Activated T-helper 1 cell treated with anti-CD3 and anti-CD28 coated beads, Interleukin-12 subunit alpha, Interleukin-12 subunit beta, Interleukin-2, Interleukin-4 antibody, amounts not matched to agents 30 ng/mL and 10 ng/mL and 1 ng/mL, durations not matched to agents 14 hours and 24 hours and 36 hours (primary cell): ENCODE results near the gene MED29. TPM values are rescaled to one million over a fixed set of nuclear protein-coding genes. Genes with fewer than 3 reads are reported as not detected.
A peak's percentile ranks its signal among the peaks of the same experiment; 100 is the strongest.

ENCODE experiments used
- DNase-seq: peaks from one replicate; pipeline ENCODE4 v3.0.0; 2021; ENCODE audit warnings: low spot score
- H3K27ac Mint-ChIP-seq: one replicate; pipeline ENCODE4 v1.8.0; 2021; ENCODE audit warnings: mild to moderate bottlenecking, mixed read lengths
- H3K27me3 Mint-ChIP-seq: one replicate; pipeline ENCODE4 v1.8.0; 2022; ENCODE audit warnings: mild to moderate bottlenecking, moderate library complexity, mixed read lengths; ENCODE audit not compliant: insufficient read depth
- H3K36me3 Mint-ChIP-seq: one replicate; pipeline ENCODE4 v1.8.0; 2021; ENCODE audit warnings: low read depth, mixed read lengths
- H3K4me1 Mint-ChIP-seq: one replicate; pipeline ENCODE4 v1.8.0; 2021; ENCODE audit warnings: low read depth, mixed read lengths
- H3K4me3 Mint-ChIP-seq: one replicate; pipeline ENCODE4 v1.8.0; 2021; ENCODE audit warnings: mild to moderate bottlenecking, moderate library complexity, mixed read lengths
- H3K9me3 Mint-ChIP-seq: one replicate; pipeline ENCODE4 v1.8.0; 2021; ENCODE audit warnings: mixed read lengths
- intact Hi-C: fragments of 100-400 bp; cut with micrococcal nuclease; formaldehyde crosslinking; loops from one replicate; pipeline ENCODE4 v1.15.1; 2024
- total RNA-seq: library from RNA; stranded (reverse); gene quantifications from 2 replicates; pipeline ENCODE4 v1.2.3, GENCODE V29; 2022

MED29 gene
- total RNA-seq: 37.5 and 45.8 TPM in 2 replicates

GRCh38 chr19:39390751-39391437, at the start of gene MED29, which contains the start of gene PAF1:
Gene MED29 (plus strand): TSS chr19:39391378. CDS start chr19:39391423, 45 bp downstream.
Gene PAF1 (minus strand): TSS chr19:39391106. CDS start chr19:39390864, 242 bp downstream.
- H3K36me3 Mint-ChIP-seq: peaks cover 45% of the 10 kb centered on the region
- peaks cover 31% of the 10 kb centered on the region for H3K4me1 Mint-ChIP-seq
- peak within 1 kb of the TSS; percentile 98 for H3K4me3 Mint-ChIP-seq
- H3K27me3 Mint-ChIP-seq: no peaks in the 10 kb centered on the region
- peak; percentile 95 for DNase-seq
- intact Hi-C loops: loop anchor here (1.0 to 5.0 kb wide), 9 partner anchors 11 to 581 kb away; partner anchors contain the start of genes PLEKHG2, PSMC4 and SUPT5H
- H3K9me3 Mint-ChIP-seq: no peaks in the 10 kb centered on the region
- peak within 1 kb of the TSS; percentile 93 for H3K27ac Mint-ChIP-seq

- peak within 1 kb of the TSS; percentile 96 for H3K27ac Mint-ChIP-seq
- H3K4me1 Mint-ChIP-seq: peaks cover 73% of the 10 kb centered on the region
- no peaks in the 10 kb centered on the region for H3K27me3 Mint-ChIP-seq
- no peaks in the 10 kb centered on the region for H3K9me3 Mint-ChIP-seq
- intact Hi-C loops: loop anchor here (1.0 to 5.0 kb wide), 7 partner anchors 9 to 490 kb away; partner anchors contain the start of genes EID2B, MED29, PAF1 and PAK4
- peaks cover 26% of the 10 kb centered on the region for H3K36me3 Mint-ChIP-seq
- peak within 1 kb of the TSS; percentile 99 for H3K4me3 Mint-ChIP-seq
- DNase-seq: peak; percentile 99
Observed at GRCh38 chr19:39341719-39342604, 49.2 kb upstream of the MED29 start, which contains the start of gene SAMD4B. Gene SAMD4B (plus strand): TSS chr19:39342421. CDS start chr19:39356894, 14,473 bp downstream.

GRCh38 chr19:39342647-39343305, 48.4 kb upstream of the MED29 start:
- peaks cover 73% of the 10 kb centered on the region for H3K4me1 Mint-ChIP-seq
- peak overlapping the region; percentile 85 for H3K27ac Mint-ChIP-seq
- H3K27me3 Mint-ChIP-seq: no peaks in the 10 kb centered on the region
- peaks cover 27% of the 10 kb centered on the region for H3K36me3 Mint-ChIP-seq
- no peak for DNase-seq
- H3K9me3 Mint-ChIP-seq: no peaks in the 10 kb centered on the region
- peak overlapping the region; percentile 83 for H3K4me3 Mint-ChIP-seq
- intact Hi-C loops: loop anchor here (1.0 to 5.0 kb wide), 4 partner anchors 9 to 490 kb away; partner anchors contain the start of genes PLEKHG2 and SUPT5H

- peaks cover 38% of the 10 kb centered on the region for H3K36me3 Mint-ChIP-seq
- H3K4me1 Mint-ChIP-seq: peaks cover 73% of the 10 kb centered on the region
- no peaks in the 10 kb centered on the region for H3K27me3 Mint-ChIP-seq
- no peak overlapping the region for H3K27ac Mint-ChIP-seq
- no peaks in the 10 kb centered on the region for H3K9me3 Mint-ChIP-seq
- intact Hi-C loops: no loop called here
- DNase-seq: no peak
- no peak overlapping the region for H3K4me3 Mint-ChIP-seq
Observed at GRCh38 chr19:39345956-39346355, 45.2 kb upstream of the MED29 start.

- Mint-ChIP-seq H3K4me1 (peaks cover 79% of the 10 kb centered on the region), H3K36me3 (peaks cover 50% of the 10 kb centered on the region), H3K27ac (no peak overlapping the region), H3K27me3 (no peaks in the 10 kb centered on the region), H3K4me3 (no peak overlapping the region), H3K9me3 (no peaks in the 10 kb centered on the region)
- intact Hi-C loops: no loop called here
- DNase-seq: no peak
Observed at GRCh38 chr19:39347332-39348164, 43.6 kb upstream of the MED29 start.

- no peak overlapping the region for H3K27ac Mint-ChIP-seq
- no peaks in the 10 kb centered on the region for H3K27me3 Mint-ChIP-seq
- H3K9me3 Mint-ChIP-seq: no peaks in the 10 kb centered on the region
- no peak overlapping the region for H3K4me3 Mint-ChIP-seq
- intact Hi-C loops: no loop called here
- DNase-seq: no peak
- peaks cover 65% of the 10 kb centered on the region for H3K4me1 Mint-ChIP-seq
- H3K36me3 Mint-ChIP-seq: peaks cover 46% of the 10 kb centered on the region
Observed at GRCh38 chr19:39349326-39349725, 41.9 kb upstream of the MED29 start.

GRCh38 chr19:39350156-39350555, 41.0 kb upstream of the MED29 start:
- Mint-ChIP-seq H3K4me3 (no peak overlapping the region), H3K27me3 (no peaks in the 10 kb centered on the region), H3K9me3 (no peaks in the 10 kb centered on the region), H3K36me3 (peaks cover 45% of the 10 kb centered on the region), H3K27ac (no peak overlapping the region), H3K4me1 (peaks cover 57% of the 10 kb centered on the region)
- DNase-seq: no peak
- intact Hi-C loops: no loop called here

- H3K27ac Mint-ChIP-seq: peak overlapping the region; percentile 87
- no peaks in the 10 kb centered on the region for H3K27me3 Mint-ChIP-seq
- peaks cover 51% of the 10 kb centered on the region for H3K4me1 Mint-ChIP-seq
- intact Hi-C loops: loop anchor here (1.0 kb wide), 3 partner anchors 9 to 61 kb away; partner anchors contain the start of genes MED29, PAF1, PLEKHG2 and SAMD4B
- peak; percentile 61 for DNase-seq
- H3K9me3 Mint-ChIP-seq: no peaks in the 10 kb centered on the region
- H3K4me3 Mint-ChIP-seq: peak overlapping the region; percentile 32
- H3K36me3 Mint-ChIP-seq: peaks cover 49% of the 10 kb centered on the region
Observed at GRCh38 chr19:39351537-39352064, 39.6 kb upstream of the MED29 start.

GRCh38 chr19:39352381-39353255, 38.6 kb upstream of the MED29 start:
- peaks cover 55% of the 10 kb centered on the region for H3K36me3 Mint-ChIP-seq
- no peaks in the 10 kb centered on the region for H3K9me3 Mint-ChIP-seq
- intact Hi-C loops: no loop called here
- H3K27ac Mint-ChIP-seq: peak overlapping the region; percentile 87
- no peak overlapping the region for H3K4me3 Mint-ChIP-seq
- peaks cover 51% of the 10 kb centered on the region for H3K4me1 Mint-ChIP-seq
- DNase-seq: no peak
- H3K27me3 Mint-ChIP-seq: no peaks in the 10 kb centered on the region

- intact Hi-C loops: no loop called here
- H3K4me3 Mint-ChIP-seq: no peak overlapping the region
- peaks cover 50% of the 10 kb centered on the region for H3K36me3 Mint-ChIP-seq
- H3K4me1 Mint-ChIP-seq: peaks cover 28% of the 10 kb centered on the region
- no peaks in the 10 kb centered on the region for H3K27me3 Mint-ChIP-seq
- no peak for DNase-seq
- H3K9me3 Mint-ChIP-seq: no peaks in the 10 kb centered on the region
- H3K27ac Mint-ChIP-seq: no peak overlapping the region
Observed at GRCh38 chr19:39355253-39355652, 35.9 kb upstream of the MED29 start.

- intact Hi-C loops: no loop called here
- Mint-ChIP-seq H3K36me3 (peaks cover 57% of the 10 kb centered on the region), H3K9me3 (no peaks in the 10 kb centered on the region), H3K4me1 (peaks cover 28% of the 10 kb centered on the region), H3K4me3 (no peak overlapping the region), H3K27me3 (no peaks in the 10 kb centered on the region), H3K27ac (no peak overlapping the region)
- DNase-seq: no peak
Observed at GRCh38 chr19:39356073-39356472, 35.1 kb upstream of the MED29 start.
